PC-9 (cell line): ENCODE results near the gene RUNX2.

Experiments used
- CTCF ChIP-seq: fragments of 200-600 bp; sonication (generic); conservative IDR thresholded peaks from 2 replicates; pipeline ENCODE4 v1.6.1; 2017; ENCODE audit warnings: mixed run types, antibody characterized with exemption, mild to moderate bottlenecking, moderate library complexity
- EZH2 ChIP-seq: fragments of 200-600 bp; sonication (generic); IDR thresholded peaks from 2 replicates; pipeline ENCODE4 v1.8.0; 2017; ENCODE audit warnings: antibody characterized with exemption, low read depth

DNA sequence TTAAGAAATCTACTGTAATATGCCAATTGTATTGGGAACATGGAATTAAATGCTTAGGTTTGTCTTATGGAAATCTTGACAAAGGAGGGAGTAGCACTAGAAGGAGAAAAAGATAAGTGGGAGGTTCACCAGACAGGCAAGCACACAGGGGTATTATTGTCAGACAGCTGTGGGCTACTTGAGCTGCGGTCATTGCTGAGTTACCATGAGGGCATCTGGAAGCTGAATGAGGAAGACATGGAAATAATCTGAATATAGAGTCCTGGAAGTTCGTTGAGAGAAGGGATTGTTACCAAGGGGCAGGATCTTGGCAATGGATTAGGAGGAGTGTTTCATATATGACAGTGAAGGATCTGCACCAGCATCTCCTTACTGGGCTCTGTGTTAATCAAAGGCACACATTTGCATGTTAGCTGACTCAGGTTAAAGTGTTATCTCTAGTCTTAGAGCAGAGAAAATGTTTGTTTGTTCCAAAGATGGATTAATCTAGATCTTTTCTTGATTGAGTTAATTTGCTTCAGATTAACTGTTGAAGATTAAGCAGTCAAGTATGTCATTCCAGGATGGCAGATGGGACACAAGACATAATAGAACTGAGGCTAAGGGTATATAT is 102.6 kb downstream of the RUNX2 start:
- TF ChIP-seq CTCF, result no peak
- TF ChIP-seq EZH2, result no peak
